HPDE6-E6E7 (cell line): Measurements from ENCODE around the gene MAEA.

ENCODE experiments used
- DNase-seq: peaks from one replicate; pipeline ENCODE4 v3.0.0; 2011; ENCODE audit warnings: missing footprints; ENCODE audit errors: extremely low spot score

The MAEA gene

DNA sequence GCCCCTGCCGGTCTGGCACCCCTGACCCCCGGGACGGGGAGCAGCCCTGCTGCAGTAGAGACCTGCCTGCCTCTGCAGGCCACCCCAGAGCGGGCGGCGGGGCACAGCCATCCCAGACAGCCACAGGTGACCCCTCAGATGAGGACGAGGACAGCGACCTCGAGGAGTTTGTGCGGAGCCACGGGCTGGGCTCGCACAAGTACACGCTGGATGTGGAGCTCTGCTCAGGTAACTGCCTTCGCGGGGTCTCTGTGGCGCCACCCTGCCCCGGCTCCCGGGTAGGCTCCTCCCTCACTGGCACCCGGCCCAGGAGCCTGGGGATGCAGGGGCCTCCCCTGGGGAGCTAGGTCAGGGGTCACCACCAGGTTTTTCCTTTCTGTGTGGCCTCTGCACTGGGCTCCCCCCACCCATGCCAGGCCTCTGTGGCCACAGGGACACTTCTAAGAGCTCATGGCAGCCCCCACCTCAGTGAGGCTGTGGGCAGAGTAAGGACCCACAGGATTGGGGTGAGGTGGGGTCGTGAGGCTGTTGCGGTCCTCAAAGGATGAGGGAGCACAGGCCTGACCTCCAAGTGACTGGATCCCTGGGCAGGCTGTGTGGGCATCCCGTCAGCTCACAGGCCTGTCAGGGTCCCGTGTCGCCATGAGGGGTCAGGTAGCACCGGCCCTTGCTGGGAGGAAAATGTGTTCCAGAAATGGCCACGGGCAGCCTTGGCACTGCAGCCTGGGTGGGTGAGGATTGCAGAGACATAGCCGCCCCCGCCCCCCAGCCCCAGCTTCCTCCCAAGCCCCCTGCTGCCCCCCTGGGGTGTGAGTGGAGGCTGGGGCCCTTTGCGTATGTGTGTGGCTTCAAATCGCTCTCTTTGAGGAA is 63.7 kb downstream of the MAEA start:
- DNase-seq, result no peak

- DNase-seq, result no peak
Measured at GRCh38 chr4:1354136-1354982, 64.7 kb downstream of the MAEA start.

DNA sequence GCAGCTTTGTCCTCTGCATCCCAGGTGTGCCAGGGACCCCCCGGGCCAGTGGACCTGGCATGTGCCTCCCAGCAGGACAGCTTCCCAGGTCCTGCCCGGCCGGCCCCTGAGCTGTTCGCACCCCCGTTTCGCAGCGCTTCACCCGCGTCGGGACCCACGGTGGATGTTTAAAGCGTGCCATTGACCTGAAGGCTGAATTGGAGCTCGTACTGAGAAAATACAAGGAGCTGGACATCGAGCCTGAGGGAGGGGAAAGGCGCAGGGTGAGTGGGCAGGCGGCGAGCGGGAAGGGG is 65.2 kb downstream of the MAEA start:
- DNase-seq, result no peak

GRCh38 chr4:1355378-1355777 is 65.7 kb downstream of the MAEA start:
- no peak for DNase-seq

- DNase-seq, result peak; percentile 14
Measured at GRCh38 chr4:1356181-1356998, 66.7 kb downstream of the MAEA start.

DNA sequence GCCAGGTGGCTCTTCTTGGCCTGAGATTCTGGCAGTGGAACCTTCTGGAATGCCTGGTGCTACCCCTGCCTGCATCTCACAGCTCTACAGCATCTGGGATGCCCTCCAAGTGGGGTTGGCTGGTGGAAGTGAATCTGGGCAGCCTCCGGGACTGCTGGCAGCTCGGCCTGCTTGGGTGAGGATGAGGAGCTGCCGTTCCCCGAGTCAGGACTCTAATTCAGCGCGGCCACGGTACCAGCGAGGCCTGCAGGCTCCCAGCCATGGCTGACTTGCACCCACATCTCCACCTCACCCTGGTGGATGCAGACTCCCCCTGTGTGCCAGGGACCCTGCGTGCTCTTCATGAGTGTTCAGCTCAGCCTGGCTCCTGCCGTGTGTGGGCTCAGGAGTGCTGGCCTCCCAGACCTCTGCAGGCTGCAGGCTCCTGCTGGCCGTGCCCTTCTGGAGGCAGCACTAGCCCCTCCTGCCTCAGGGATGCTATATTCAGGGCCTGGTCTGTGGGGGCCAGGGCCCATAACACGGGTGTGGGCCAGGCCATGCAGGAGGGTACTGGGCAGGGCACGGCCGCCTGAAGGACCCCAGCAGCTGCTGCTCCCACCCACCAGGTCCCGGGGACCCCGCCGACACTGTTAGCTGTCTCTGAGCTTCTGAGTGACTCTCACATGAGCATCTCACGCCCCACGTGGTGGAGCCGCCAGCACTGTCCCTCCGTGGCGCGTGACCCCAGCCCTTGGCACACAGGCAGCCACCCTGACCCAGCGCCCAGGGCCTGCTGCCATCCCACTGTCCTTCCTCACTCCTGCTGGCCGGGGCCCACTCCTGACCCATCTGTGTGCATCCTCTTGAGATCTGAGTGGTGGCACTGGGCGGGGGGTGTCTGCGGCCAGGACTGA is 67.9 kb downstream of the MAEA start:
- no peak for DNase-seq

GRCh38 chr4:1358421-1359143 is 68.9 kb downstream of the MAEA start:
- DNase-seq, result no peak

DNA sequence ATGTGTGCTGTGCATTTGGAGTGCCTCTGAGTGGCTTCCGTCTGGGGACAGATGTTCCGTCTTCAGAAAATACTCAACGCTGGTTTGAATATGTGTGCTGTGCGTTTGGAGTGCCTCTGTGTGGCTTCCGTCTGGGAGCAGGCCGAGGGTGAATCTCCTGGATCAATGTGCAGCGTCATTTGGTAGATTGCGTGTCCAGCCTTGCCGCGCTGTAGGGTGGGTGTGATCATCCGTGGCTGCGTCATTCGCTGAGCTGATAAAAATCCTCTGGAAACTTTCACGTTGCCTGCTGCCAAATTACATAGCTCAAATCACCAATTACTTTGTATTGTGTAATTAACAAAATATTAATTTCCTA is 69.4 kb downstream of the MAEA start:
- DNase-seq, result no peak

DNA sequence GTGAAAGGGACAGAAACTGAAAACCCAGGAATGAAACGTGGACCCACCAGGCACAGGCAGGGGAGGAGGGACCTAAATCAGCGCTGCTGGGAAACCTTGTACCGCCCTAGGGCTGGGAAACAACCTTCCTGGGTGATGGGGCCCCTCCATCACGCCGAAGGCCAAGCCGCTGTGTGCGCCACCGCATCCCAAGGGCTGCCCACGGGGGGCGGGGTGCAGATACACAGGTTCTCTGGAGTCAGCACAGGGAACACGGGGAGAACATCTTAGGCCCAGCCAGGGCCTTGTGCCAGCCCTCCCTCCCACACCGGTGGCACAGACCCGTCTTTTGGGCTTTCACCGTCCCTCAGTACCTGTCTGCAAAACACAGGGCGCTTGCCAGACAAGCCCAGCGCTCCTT is 70.3 kb downstream of the MAEA start:
- DNase-seq, result no peak

DNA sequence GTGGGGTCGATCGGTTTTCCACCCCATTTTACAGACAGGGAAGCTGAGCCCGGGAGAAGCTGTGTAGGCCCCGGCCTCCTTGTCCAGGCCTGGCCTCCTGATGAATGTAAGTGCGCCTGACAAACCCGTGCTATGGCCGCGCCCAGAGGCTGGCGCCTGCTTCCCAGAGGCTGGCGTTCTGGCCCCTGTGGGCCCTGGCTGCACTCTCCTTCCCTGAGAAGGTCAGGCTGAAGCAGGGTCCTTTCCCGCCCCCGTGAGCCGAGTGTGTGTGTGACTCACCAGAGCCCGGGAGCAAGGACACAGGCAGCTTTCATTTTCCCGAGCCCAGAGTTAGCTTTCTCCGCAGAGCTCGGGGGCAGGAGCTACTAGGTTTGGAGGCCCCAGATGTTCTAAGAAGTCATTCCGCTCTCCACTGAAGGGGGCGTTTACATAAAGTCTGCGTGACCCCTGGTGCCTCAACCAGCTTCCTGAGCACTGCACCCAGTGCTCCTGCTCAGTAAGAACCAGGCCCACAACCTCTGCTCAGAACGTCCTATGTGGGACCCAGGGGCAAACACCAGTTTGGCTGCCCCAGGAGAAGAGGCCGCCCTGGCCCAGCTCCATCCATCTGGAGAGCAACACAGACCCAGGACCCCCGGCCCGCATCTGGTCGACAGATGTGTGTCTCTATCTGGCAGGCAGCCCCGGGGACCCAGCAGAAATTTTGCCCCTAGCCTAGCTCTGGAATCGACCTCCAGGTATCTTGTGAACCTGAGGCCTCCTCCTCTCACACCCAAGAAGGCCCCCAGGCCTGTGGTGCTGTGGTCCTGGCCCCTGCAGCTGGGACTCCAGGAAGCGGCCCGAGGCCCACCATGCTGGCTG is 71.0 kb downstream of the MAEA start:
- DNase-seq, result no peak

DNA sequence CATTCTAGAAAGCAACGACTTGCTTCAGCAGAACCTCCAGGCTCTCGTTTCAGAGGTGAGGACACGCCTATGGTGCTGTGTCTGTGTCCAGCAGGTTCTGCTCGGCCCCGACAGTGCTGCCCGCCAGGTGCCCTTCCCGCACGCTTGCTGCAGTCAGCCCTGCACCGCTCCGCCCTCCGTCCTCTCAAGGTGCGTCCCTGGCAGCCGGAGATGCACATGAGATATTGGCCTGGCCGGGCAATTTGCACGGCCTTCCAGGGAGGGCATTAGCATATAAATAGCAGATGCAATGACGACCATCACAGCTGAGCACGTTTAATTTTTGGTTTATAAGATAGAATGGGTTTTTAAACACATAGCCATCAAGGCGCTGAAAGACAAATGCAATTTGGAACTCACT is 71.7 kb downstream of the MAEA start:
- DNase-seq, result no peak

GRCh38 chr4:1362046-1362445 is 72.4 kb downstream of the MAEA start:
- no peak for DNase-seq

- DNase-seq, result no peak
Measured at GRCh38 chr4:1362521-1362920, 72.8 kb downstream of the MAEA start.

DNA sequence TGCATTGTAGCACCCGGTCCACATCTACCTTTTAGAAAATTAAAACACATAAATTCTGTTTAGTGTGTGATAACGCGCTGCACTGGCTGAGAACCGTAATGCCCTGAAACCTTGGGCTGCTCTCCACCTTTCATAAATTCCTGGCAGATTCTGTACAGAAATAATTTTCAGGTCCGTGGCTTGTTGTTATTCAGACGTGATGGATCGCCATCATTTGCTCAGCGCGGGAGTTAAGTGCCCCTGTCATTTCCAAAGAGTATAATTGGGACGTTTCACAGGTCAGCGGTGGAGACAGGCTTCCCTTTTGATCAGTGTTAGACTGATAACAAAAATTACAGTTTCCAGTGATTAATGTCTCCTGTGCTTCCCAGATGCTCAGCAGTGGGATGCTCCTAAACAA is 73.8 kb downstream of the MAEA start:
- no peak for DNase-seq

GRCh38 chr4:1364217-1364616 is 74.5 kb downstream of the MAEA start:
- DNase-seq, result no peak

DNA sequence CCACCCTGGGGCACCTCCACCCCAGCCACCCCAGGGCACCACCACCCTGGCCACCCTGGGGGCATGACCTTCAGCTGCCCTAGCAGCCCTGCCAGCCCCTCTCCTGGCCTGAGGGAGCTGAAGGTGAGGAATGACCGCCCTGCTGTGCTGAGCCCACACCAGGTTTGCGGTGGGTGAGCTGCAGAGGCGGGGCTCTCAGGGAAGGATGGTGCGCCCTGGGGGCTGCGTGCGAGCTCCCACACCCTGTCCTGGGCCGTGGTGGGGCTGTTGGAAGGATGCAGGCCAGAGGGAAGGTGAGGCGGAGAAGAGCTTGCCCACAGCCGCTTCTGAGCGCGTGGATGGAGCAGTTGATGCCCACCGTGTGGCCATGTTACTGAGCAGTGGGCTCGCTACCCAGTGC is 75.1 kb downstream of the MAEA start:
- DNase-seq, result no peak

DNA sequence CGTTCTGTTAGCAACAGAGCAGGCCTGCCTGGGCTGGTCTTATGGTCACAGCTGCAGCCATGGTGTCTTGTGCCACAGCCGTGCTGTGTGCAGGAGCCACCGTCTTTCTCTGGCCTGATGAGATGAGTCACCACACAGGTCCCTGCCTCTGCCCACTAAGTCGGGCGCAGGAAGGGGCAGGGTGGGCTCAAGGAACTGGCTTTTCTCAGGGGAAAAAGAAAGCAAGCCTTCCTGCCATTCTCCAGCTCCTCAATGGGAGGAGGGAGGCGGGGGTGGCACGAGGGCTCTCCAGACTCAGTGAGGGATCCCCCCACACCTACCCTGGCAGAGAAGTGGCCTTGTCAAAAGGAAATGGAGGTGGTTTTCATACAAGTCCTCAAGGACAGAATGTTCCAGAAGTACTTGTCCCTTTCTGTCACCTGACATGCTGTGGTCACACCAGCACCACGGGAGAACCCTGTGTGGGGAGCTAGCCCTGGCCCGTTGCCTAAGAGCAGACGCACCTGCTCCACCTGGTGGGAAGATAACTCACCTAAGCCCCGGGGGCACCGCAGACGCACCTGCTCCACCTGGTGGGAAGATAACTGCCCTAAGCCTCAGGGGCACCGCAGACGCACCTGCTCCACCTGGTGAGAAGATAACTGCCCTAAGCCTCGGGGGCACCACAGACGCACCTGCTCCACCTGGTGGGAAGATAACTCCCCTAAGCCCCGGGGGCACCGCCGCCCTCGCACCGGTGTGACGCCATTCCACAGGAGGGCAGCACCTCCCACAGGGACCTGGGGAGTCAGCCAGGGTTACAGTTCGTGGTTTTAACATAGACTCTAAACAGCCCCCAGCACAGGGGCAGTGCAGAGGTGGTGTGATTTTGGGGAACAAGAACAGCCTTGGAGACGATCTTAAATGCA is 75.8 kb downstream of the MAEA start:
- DNase-seq, result peak; percentile 33

GRCh38 chr4:1366371-1367229 is 76.9 kb downstream of the MAEA start:
- DNase-seq, result no peak
